Stomach (tissue), 9 donors: ENCODE data around the gene EMILIN3. TPM values are rescaled to one million over a fixed set of nuclear protein-coding genes. Genes with fewer than 3 reads are reported as not detected.

Experiments
- DNase-seq, 2 donors: peaks; one replicate each; pipeline versions ENCODE4 v3.0.0 to v3.0.0-alpha.2; 2013 to 2019
- H3K27ac ChIP-seq, 5 donors: fragments of 200-600 bp in 4 of 5; sonication (generic) in 4 of 5; one replicate each; pipeline ENCODE4 v1.5.1; 2013 to 2019; ENCODE audit warnings: mild to moderate bottlenecking in 1 of 5, moderate library complexity in 1 of 5
- H3K27me3 ChIP-seq, 3 donors: fragments of 200-600 bp; sonication (generic); one replicate each; pipeline ENCODE4 v1.5.1; 2017 to 2019; ENCODE audit warnings: mixed run types in 1 of 3
- H3K36me3 ChIP-seq, 4 donors: fragments of 200-600 bp; sonication (generic); 1 replicate in 3 of 4; 2 replicates in 1 of 4; pipeline ENCODE4 v1.5.1; 2016 to 2019
- H3K4me1 ChIP-seq, 4 donors: fragments of 200-600 bp; sonication (generic); one replicate each; pipeline ENCODE4 v1.5.1; 2016 to 2019
- H3K4me3 ChIP-seq, 4 donors: fragments of 200-600 bp; sonication (generic) in 3 of 4; one replicate each; pipeline ENCODE4 v1.5.1; 2016 to 2019; ENCODE audit warnings: mild to moderate bottlenecking in 1 of 4
- H3K9me3 ChIP-seq, 4 donors: fragments of 200-600 bp; sonication (generic); one replicate each; pipeline ENCODE4 v1.5.1; 2016 to 2019
- EP300 ChIP-seq: sonication (generic); formaldehyde crosslinking; IDR thresholded peaks from one replicate; pipeline ENCODE4 v1.6.1; 2017; ENCODE audit warnings: antibody characterized with exemption
- POLR2A ChIP-seq, 4 donors: fragments of 450-650 bp; IDR thresholded peaks; one replicate each; pipeline ENCODE4 v1.6.1; 2016; ENCODE audit warnings: antibody characterized with exemption in 4 of 4, control low read depth in 2 of 4, mild to moderate bottlenecking in 1 of 4, moderate library complexity in 1 of 4
- POLR2AphosphoS5 ChIP-seq, 3 donors: sonication (generic); formaldehyde crosslinking; IDR thresholded peaks; one replicate each; pipeline ENCODE4 v1.6.1; 2016; ENCODE audit warnings: antibody characterized with exemption in 3 of 3
- WGBS, 5 donors: extraction: QIAGEN DNeasy Blood & Tissue Kit in 3 of 5; methylation state at CpG; one replicate each; pipeline versions ENCODE4 v1.1.5 to v1.1.7; 2013 to 2018; 5-methylcytosine and 5-hydroxymethylcytosine counted together
- intact Hi-C: fragments of 100-400 bp; cut with DNase I; formaldehyde crosslinking; loops from one replicate; pipeline ENCODE4 v1.15.1; 2023; ENCODE audit warnings: low total_unique reads
- polyA plus RNA-seq, 3 donors: library from polyadenylated mRNA; stranded (reverse); fragments of 200-250 nt; gene quantifications; one replicate each; pipeline ENCODE4 v1.2.3, GENCODE V29; 2013
- total RNA-seq, 5 donors: library from RNA; depleted of rRNA; stranded (reverse); fragments of >200 nt; gene quantifications; one replicate each; pipeline versions ENCODE4 v1.1.0 to v1.2.3, GENCODE V29; 2014 to 2016
- TF ChIP-seq, protein P1 (sequence below), 7 experiments: fragments of 450-650 bp in 4 of 7; fragments of 200-600 bp in 3 of 7; sonication (generic) in 3 of 7; IDR thresholded peaks; one replicate each; pipeline ENCODE4 v1.5.1; 2016 to 2019; ENCODE audit warnings: antibody characterized with exemption in 7 of 7, control low read depth in 2 of 7, mild to moderate bottlenecking in 1 of 7
- donor health status: healthy with polysubstance abuse.
- donor health status: Bipolar disorder and iron deficiency.
- donor health status: healthy.

EMILIN3 gene
- total and polyA plus RNA-seq, 8 donors: 0.37 to 4.0 (median 2.6) TPM; not detected in 1

- 84 to 90% (median 87%) methylated on average over 2 of the region's 2 CpGs; no CpG with 5 or more reads in 1 of the 5 donors for WGBS, 5 donors
Measured at GRCh38 chr20:41394081-41394480, 27.5 kb upstream of the EMILIN3 start.

GRCh38 chr20:41393705-41394066 is 27.1 kb upstream of the EMILIN3 start:
- H3K27me3 ChIP-seq: no peaks in the 10 kb centered on the region
- H3K27ac ChIP-seq: no peak overlapping the region
- intact Hi-C loops: no loop called here
- H3K4me1 ChIP-seq: peaks cover 13 to 51% (median 28%) of the 10 kb centered on the region in 4 donors
- no peak overlapping the region for H3K4me3 ChIP-seq
- H3K9me3 ChIP-seq: no peaks in the 10 kb centered on the region
- TF ChIP-seq EP300 (no peak), POLR2AphosphoS5 (IDR thresholded peaks at IDR 0.05) (no peak)
- no peak for DNase-seq
- WGBS, 5 donors: 60 to 85% (median 68%) methylated on average over 3 of the region's 3 CpGs
- no peaks in the 10 kb centered on the region for H3K36me3 ChIP-seq

More at GRCh38 chr20:41394081-41394480, 27.5 kb upstream of the EMILIN3 start:
- Histone ChIP-seq H3K9me3 (no peaks in the 10 kb centered on the region), H3K27ac (peak overlapping the region in 1 of 5 donors; percentile 11), H3K36me3 (no peaks in the 10 kb centered on the region), H3K4me1 (peaks cover 13 to 51% (median 32%) of the 10 kb centered on the region in 4 donors), H3K27me3 (no peaks in the 10 kb centered on the region), H3K4me3 (no peak overlapping the region)
- DNase-seq: no peak
- no peak for TF ChIP-seq POLR2AphosphoS5 (IDR thresholded peaks at IDR 0.05)
- TF ChIP-seq EP300: no peak
- no peak for TF ChIP-seq POLR2A (IDR thresholded peaks at IDR 0.05)
- TF ChIP-seq, protein P1, sequence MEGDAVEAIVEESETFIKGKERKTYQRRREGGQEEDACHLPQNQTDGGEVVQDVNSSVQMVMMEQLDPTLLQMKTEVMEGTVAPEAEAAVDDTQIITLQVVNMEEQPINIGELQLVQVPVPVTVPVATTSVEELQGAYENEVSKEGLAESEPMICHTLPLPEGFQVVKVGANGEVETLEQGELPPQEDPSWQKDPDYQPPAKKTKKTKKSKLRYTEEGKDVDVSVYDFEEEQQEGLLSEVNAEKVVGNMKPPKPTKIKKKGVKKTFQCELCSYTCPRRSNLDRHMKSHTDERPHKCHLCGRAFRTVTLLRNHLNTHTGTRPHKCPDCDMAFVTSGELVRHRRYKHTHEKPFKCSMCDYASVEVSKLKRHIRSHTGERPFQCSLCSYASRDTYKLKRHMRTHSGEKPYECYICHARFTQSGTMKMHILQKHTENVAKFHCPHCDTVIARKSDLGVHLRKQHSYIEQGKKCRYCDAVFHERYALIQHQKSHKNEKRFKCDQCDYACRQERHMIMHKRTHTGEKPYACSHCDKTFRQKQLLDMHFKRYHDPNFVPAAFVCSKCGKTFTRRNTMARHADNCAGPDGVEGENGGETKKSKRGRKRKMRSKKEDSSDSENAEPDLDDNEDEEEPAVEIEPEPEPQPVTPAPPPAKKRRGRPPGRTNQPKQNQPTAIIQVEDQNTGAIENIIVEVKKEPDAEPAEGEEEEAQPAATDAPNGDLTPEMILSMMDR (IDR thresholded peaks at IDR 0.05): no peak
- intact Hi-C loops: no loop called here

DNA sequence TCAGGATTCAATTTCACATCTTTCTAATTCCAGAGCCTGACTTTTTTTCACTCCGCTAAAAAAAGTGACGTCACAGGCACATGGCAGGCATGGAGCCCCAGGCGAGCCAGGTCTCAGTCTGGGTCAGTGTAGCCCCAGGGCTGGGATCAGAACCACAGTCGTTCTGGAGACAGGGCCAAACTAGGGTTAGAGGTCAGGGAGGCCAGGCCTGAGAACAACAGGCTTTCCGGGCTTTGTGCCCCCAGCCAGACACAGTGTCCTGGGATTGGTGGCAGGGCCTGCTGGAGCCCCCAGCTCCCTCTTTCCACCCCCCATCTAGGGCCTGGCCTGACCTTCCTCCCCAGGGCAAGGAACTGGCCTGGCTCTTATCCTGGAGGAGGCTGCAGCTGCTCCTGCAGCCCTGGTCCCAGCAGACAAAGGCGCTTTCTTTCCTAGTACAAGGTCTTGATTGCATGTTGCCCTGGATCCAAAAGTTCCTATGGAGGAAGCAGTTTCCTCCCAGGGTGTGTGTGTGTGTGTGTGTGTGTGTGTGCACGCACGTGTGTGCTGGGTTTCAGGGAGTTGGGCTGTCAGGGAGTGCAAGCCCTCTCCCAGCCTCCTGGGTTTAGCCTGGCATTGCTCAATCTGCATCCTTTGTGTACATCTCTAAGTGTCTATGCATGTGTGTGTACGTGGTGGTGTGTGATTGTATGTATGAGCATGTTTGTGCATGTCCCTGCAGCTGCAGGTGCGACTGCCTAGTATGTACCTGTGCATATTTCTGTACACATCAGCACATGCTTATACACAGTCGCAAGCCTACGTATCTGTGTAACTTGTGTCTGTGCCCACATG is 26.5 kb upstream of the EMILIN3 start:
- no peaks in the 10 kb centered on the region for H3K27me3 ChIP-seq
- H3K4me3 ChIP-seq: no peak overlapping the region
- H3K9me3 ChIP-seq: no peaks in the 10 kb centered on the region
- no peaks in the 10 kb centered on the region for H3K36me3 ChIP-seq
- WGBS, 5 donors: 55 to 76% (median 68%) methylated on average over 6 to 12 of the region's 12 CpGs
- H3K4me1 ChIP-seq: peaks cover 10 to 48% (median 23%) of the 10 kb centered on the region in 4 donors
- TF ChIP-seq, protein P1 (IDR thresholded peaks at IDR 0.05): no peak
- peak in 1 of 3 donors; percentile 6 for TF ChIP-seq POLR2AphosphoS5 (IDR thresholded peaks at IDR 0.05)
- TF ChIP-seq POLR2A (IDR thresholded peaks at IDR 0.05): no peak
- no peak for TF ChIP-seq EP300
- peak overlapping the region in 2 of 5 donors; percentile 38 to 41 for H3K27ac ChIP-seq
- intact Hi-C loops: no loop called here
- peak; percentile 32 to 71 for DNase-seq

GRCh38 chr20:41392295-41392694 is 25.7 kb upstream of the EMILIN3 start:
- WGBS, 5 donors: 77 to 95% (median 87%) methylated on average over 1 of the region's 1 CpG
- Histone ChIP-seq H3K4me3 (no peak overlapping the region), H3K27ac (peak overlapping the region in 2 of 5 donors; percentile 38 to 41), H3K36me3 (no peaks in the 10 kb centered on the region), H3K4me1 (peaks cover 8 to 43% (median 24%) of the 10 kb centered on the region in 4 donors), H3K27me3 (no peaks in the 10 kb centered on the region), H3K9me3 (no peaks in the 10 kb centered on the region)
- TF ChIP-seq, protein P1 (IDR thresholded peaks at IDR 0.05): no peak
- TF ChIP-seq POLR2A (IDR thresholded peaks at IDR 0.05) (no peak), EP300 (no peak), POLR2AphosphoS5 (IDR thresholded peaks at IDR 0.05) (no peak)
- DNase-seq: no peak
- intact Hi-C loops: no loop called here
